Hepatocyte (in vitro differentiated cells): ENCODE data around the gene LARP7. TPM values are rescaled to one million over a fixed set of nuclear protein-coding genes. Genes with fewer than 3 reads are reported as not detected.

Source experiments
- DNase-seq: peaks from one replicate; pipeline ENCODE4 v3.0.0-alpha.2; 2016; ENCODE audit warnings: low spot score
- H2AFZ ChIP-seq: fragments of 200-600 bp; sonication (generic); 2 replicates; pipeline ENCODE4 v1.6.0; 2016; ENCODE audit warnings: antibody characterized with exemption, mild to moderate bottlenecking
- H3K27ac ChIP-seq: fragments of 200-600 bp; sonication (generic); 2 replicates; pipeline ENCODE4 v1.5.1; 2016; ENCODE audit warnings: mild to moderate bottlenecking
- H3K27me3 ChIP-seq: fragments of 200-600 bp; sonication (generic); 2 replicates; pipeline ENCODE4 v1.6.1; 2016
- H3K36me3 ChIP-seq: fragments of 200-600 bp; sonication (generic); replicated peaks from 2 replicates; pipeline ENCODE4 v1.5.1; 2016; ENCODE audit warnings: low read depth; ENCODE audit not compliant: insufficient read depth
- H3K4me1 ChIP-seq: fragments of 200-600 bp; sonication (generic); 2 replicates; pipeline ENCODE4 v1.5.1; 2016; ENCODE audit warnings: mild to moderate bottlenecking, moderate library complexity; ENCODE audit not compliant: insufficient read depth
- H3K4me2 ChIP-seq: fragments of 200-600 bp; sonication (generic); 2 replicates; pipeline ENCODE4 v1.6.0; 2016
- H3K4me3 ChIP-seq: fragments of 200-600 bp; sonication (generic); 2 replicates; pipeline ENCODE4 v1.5.1; 2016; ENCODE audit warnings: mild to moderate bottlenecking
- H3K79me2 ChIP-seq: fragments of 200-600 bp; sonication (generic); 2 replicates; pipeline ENCODE4 v1.6.0; 2017; ENCODE audit warnings: mild to moderate bottlenecking
- H3K9me2 ChIP-seq: fragments of 200-600 bp; sonication (generic); replicated peaks from 2 replicates; pipeline ENCODE4 v1.6.0; 2017; ENCODE audit warnings: mild to moderate bottlenecking; ENCODE audit not compliant: insufficient read depth
- H3K9me3 ChIP-seq: fragments of 200-600 bp; sonication (generic); 2 replicates; pipeline ENCODE4 v1.5.1; 2016; ENCODE audit warnings: low read depth, mild to moderate bottlenecking
- H4K20me1 ChIP-seq: fragments of 200-600 bp; sonication (generic); 2 replicates; pipeline ENCODE4 v1.6.0; 2016; ENCODE audit warnings: mild to moderate bottlenecking; ENCODE audit not compliant: insufficient read depth, poor library complexity, severe bottlenecking
- CTCF ChIP-seq: fragments of 200-600 bp; sonication (generic); IDR thresholded peaks from 2 replicates; pipeline ENCODE4 v1.5.1; 2016; ENCODE audit warnings: antibody characterized with exemption, mild to moderate bottlenecking; ENCODE audit not compliant: poor library complexity
- EZH2 ChIP-seq: fragments of 200-600 bp; sonication (generic); IDR thresholded peaks from 2 replicates; pipeline ENCODE4 v1.6.1; 2016; ENCODE audit warnings: antibody characterized with exemption, mild to moderate bottlenecking, borderline replicate concordance
- EZH2phosphoT487 ChIP-seq: fragments of 200-600 bp; sonication (generic); IDR thresholded peaks from one replicate; pipeline ENCODE4 v1.6.1; 2018; ENCODE audit warnings: antibody characterized with exemption, mild to moderate bottlenecking, low read depth, moderate library complexity; ENCODE audit not compliant: unreplicated experiment, severe bottlenecking
- WGBS: methylation state at CpG from one replicate; pipeline ENCODE4 v1.1.6; 2016; ENCODE audit warnings: low lambda C conversion rate; ENCODE audit errors: missing lambda C conversion rate; 5-methylcytosine and 5-hydroxymethylcytosine counted together
- polyA plus RNA-seq: library from polyadenylated mRNA; unstranded; fragments of >200 nt; fragmentation: Nextera tagmentation; extraction: Ambion mirVana; gene quantifications from 2 replicates; pipeline ENCODE4 v1.2.1, GENCODE V29; 2016
- total RNA-seq: library from RNA; depleted of rRNA; stranded (reverse); fragments of >200 nt; gene quantifications from 2 replicates; pipeline ENCODE4 v1.2.3, GENCODE V29; 2014

Gene LARP7
- total and polyA plus RNA-seq, 2 experiments from 2014 or later: 36.0 to 42.8 TPM

GRCh38 chr4:112680996-112681395 is 44.1 kb downstream of the LARP7 start:
- Histone ChIP-seq H3K27ac (no peak overlapping the region), H3K36me3 (no peaks in the 10 kb centered on the region), H2AFZ (no peak overlapping the region), H3K9me3 (no peaks in the 10 kb centered on the region), H4K20me1 (no peaks in the 10 kb centered on the region), H3K4me3 (no peak overlapping the region), H3K9me2 (no peaks in the 10 kb centered on the region), H3K4me1 (no peaks in the 10 kb centered on the region), H3K27me3 (no peaks in the 10 kb centered on the region), H3K4me2 (no peak overlapping the region), H3K79me2 (no peaks in the 10 kb centered on the region)
- TF ChIP-seq EZH2 (no peak), CTCF (no peak), EZH2phosphoT487 (no peak)
- 61% methylated on average over 2 of the region's 2 CpGs for WGBS
- no peak for DNase-seq

GRCh38 chr4:112693507-112693906 is 56.6 kb downstream of the LARP7 start:
- H3K79me2 ChIP-seq: no peaks in the 10 kb centered on the region
- H3K27me3 ChIP-seq: no peaks in the 10 kb centered on the region
- H3K4me1 ChIP-seq: no peaks in the 10 kb centered on the region
- H3K4me3 ChIP-seq: no peak overlapping the region
- no peaks in the 10 kb centered on the region for H3K9me3 ChIP-seq
- no peak overlapping the region for H3K4me2 ChIP-seq
- TF ChIP-seq CTCF (no peak), EZH2phosphoT487 (no peak), EZH2 (no peak)
- no peaks in the 10 kb centered on the region for H3K9me2 ChIP-seq
- no peaks in the 10 kb centered on the region for H3K36me3 ChIP-seq
- H4K20me1 ChIP-seq: no peaks in the 10 kb centered on the region
- H2AFZ ChIP-seq: no peak overlapping the region
- WGBS: 95% methylated on average over 10 of the region's 10 CpGs
- no peak for DNase-seq
- H3K27ac ChIP-seq: no peak overlapping the region

GRCh38 chr4:112700679-112701078 is 63.7 kb downstream of the LARP7 start:
- H2AFZ ChIP-seq: no peak overlapping the region
- 95% methylated on average over 3 of the region's 3 CpGs for WGBS
- H3K4me3 ChIP-seq: no peak overlapping the region

More at GRCh38 chr4:112700679-112701078, 63.7 kb downstream of the LARP7 start:
- no peak for DNase-seq
- H3K27ac ChIP-seq: no peak overlapping the region
- H3K27me3 ChIP-seq: peaks cover 27% of the 10 kb centered on the region
- TF ChIP-seq CTCF (no peak), EZH2phosphoT487 (no peak), EZH2 (no peak)
- no peaks in the 10 kb centered on the region for H3K36me3 ChIP-seq
- no peaks in the 10 kb centered on the region for H3K79me2 ChIP-seq
- H3K9me3 ChIP-seq: no peaks in the 10 kb centered on the region
- H3K9me2 ChIP-seq: no peaks in the 10 kb centered on the region
- H3K4me2 ChIP-seq: no peak overlapping the region
- H4K20me1 ChIP-seq: no peaks in the 10 kb centered on the region
- peaks cover 9% of the 10 kb centered on the region for H3K4me1 ChIP-seq
